ACHN (cell line): ENCODE data around the gene OR2T11.
A peak's percentile ranks its signal among the peaks of the same experiment; 100 is the strongest.
"Not testable (repeated sequence)": the region's sequence is repeated elsewhere in the genome, so short reads cannot be mapped to it uniquely, and the experiment has no call there.

Experiments used
- DNase-seq: peaks from one replicate; pipeline ENCODE4 v3.0.0-alpha.2; 2015
- in situ Hi-C: cut with HindIII; loops from 2 replicates; pipeline ENCODE4 v1.10.0; 2017; ENCODE audit warnings: low sequenced_read_pairs, low pct_ligation_motif_present, low pct_unique_long_range_greater_than_20kb

OR2T11 gene

GRCh38 chr1:248625166-248625565, 9.7 kb downstream of the OR2T11 start:
- DNase-seq, result no peak
- in situ Hi-C loops, result no loop called here

GRCh38 chr1:248622570-248623001, 12.3 kb downstream of the OR2T11 start:
- in situ Hi-C loops, result no loop called here
- peak; percentile 54 for DNase-seq

- in situ Hi-C loops, result no loop called here
- no peak for DNase-seq
Observed at GRCh38 chr1:248621770-248622169, 13.1 kb downstream of the OR2T11 start.

GRCh38 chr1:248618878-248619277, 16.0 kb downstream of the OR2T11 start:
- in situ Hi-C loops, result no loop called here
- DNase-seq, result peak; percentile 67

- in situ Hi-C loops, result no loop called here
- no peak for DNase-seq
Observed at GRCh38 chr1:248618119-248618518, 16.8 kb downstream of the OR2T11 start.

GRCh38 chr1:248613742-248614141, 21.1 kb downstream of the OR2T11 start:
- in situ Hi-C loops, result no loop called here
- no peak for DNase-seq

GRCh38 chr1:248611883-248612414, 22.9 kb downstream of the OR2T11 start:
- DNase-seq, result no peak
- in situ Hi-C loops, result no loop called here

- DNase-seq, result no peak
- in situ Hi-C loops, result no loop called here
Observed at GRCh38 chr1:248610301-248610700, 24.6 kb downstream of the OR2T11 start.

GRCh38 chr1:248599396-248599795, 35.5 kb downstream of the OR2T11 start:
- in situ Hi-C loops, result no loop called here
- DNase-seq, result no peak

- no peak for DNase-seq
- in situ Hi-C loops, result no loop called here
Observed at GRCh38 chr1:248597589-248597988, 37.3 kb downstream of the OR2T11 start, which contains the start of gene OR2T10. OR2T10 (minus strand) TSS chr1:248597700; CDS start chr1:248593768, 3,932 bp downstream.

- in situ Hi-C loops, result no loop called here
Observed at GRCh38 chr1:248596615-248597014, 38.3 kb downstream of the OR2T11 start.

GRCh38 chr1:248593226-248593625, 41.7 kb downstream of the OR2T11 start:
- no peak for DNase-seq
- in situ Hi-C loops, result no loop called here

More at GRCh38 chr1:248596615-248597014, 38.3 kb downstream of the OR2T11 start:
- no peak for DNase-seq

GRCh38 chr1:248592655-248593054, 42.2 kb downstream of the OR2T11 start:
- no peak for DNase-seq
- in situ Hi-C loops, result no loop called here

- in situ Hi-C loops, result no loop called here
- DNase-seq, result no peak
Observed at GRCh38 chr1:248590055-248590454, 44.8 kb downstream of the OR2T11 start.

- DNase-seq, result no peak
- in situ Hi-C loops, result no loop called here
Observed at GRCh38 chr1:248589334-248589733, 45.6 kb downstream of the OR2T11 start.

- in situ Hi-C loops, result no loop called here
- DNase-seq, result no peak
Observed at GRCh38 chr1:248585266-248585665, 49.6 kb downstream of the OR2T11 start.

GRCh38 chr1:248576260-248576980, 58.5 kb downstream of the OR2T11 start:
- in situ Hi-C loops, result no loop called here
- no peak for DNase-seq

GRCh38 chr1:248574657-248575056, 60.2 kb downstream of the OR2T11 start, which contains the start of gene OR2T34:
OR2T34 (minus strand) TSS chr1:248574757; CDS start chr1:248574757, 0 bp downstream.
- in situ Hi-C loops, DNase-seq: not testable (repeated sequence)

- in situ Hi-C loops, DNase-seq: not testable (repeated sequence)
Observed at GRCh38 chr1:248573856-248574255, 61.0 kb downstream of the OR2T11 start.
